Stimulated activated CD8-positive, alpha-beta memory T cell treated with anti-CD3 and anti-CD28 coated beads, Interleukin-12 subunit alpha, Interleukin-12 subunit beta, amount 100 ng/mL, for 24 hours (primary cell): ENCODE measurements around the gene SSMEM1.
A peak's percentile ranks its signal among the peaks of the same experiment; 100 is the strongest.
"Not testable (repeated sequence)": the region's sequence is repeated elsewhere in the genome, so short reads cannot be mapped to it uniquely, and the experiment has no call there.

ENCODE experiments used
- DNase-seq: peaks from one replicate; pipeline ENCODE4 v3.0.0-alpha.2; 2020; ENCODE audit errors: extremely low read depth

The SSMEM1 gene

DNA sequence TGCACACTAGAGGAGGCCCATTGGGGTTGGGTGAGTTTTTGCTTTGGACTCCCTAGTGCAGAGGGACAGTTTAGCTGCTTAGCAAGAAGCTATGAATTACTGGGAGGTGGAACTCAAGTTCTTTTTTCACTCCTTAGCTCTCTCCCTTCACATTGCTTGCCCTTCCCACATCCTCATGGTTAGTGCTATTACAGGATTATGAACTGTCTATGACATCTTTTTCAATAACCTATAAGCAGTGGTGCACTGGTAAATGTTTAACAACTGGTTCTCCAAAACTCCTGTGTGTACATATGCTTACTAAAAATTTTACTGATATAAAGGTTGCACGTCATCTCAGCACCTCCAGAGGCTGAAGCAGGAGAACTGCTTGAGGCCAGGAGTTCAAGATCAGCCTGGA lies 6.2 kb downstream of the SSMEM1 start:
- DNase-seq: no peak

GRCh38 chr7:130216025-130216424 lies 8.4 kb downstream of the SSMEM1 start:
- no peak for DNase-seq

DNA sequence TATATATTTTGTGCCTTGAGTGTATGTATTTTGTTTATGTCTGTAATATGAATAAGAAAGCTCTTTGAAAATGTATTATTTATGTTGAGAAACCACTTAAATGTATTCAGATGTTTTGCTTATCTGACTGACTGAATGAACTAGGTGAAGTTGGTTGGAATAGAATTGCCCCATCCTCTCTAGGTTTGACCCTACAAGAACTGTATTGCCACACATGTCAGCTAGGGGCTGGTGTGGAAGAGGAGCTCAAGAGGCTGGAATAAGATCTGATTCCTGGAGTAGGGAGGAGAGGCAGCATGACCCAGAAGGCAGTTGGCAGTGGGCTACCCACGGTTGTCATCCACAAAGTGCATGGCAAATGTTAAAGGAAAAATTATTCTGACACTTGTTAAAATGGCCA lies 9.1 kb downstream of the SSMEM1 start:
- no peak for DNase-seq

DNA sequence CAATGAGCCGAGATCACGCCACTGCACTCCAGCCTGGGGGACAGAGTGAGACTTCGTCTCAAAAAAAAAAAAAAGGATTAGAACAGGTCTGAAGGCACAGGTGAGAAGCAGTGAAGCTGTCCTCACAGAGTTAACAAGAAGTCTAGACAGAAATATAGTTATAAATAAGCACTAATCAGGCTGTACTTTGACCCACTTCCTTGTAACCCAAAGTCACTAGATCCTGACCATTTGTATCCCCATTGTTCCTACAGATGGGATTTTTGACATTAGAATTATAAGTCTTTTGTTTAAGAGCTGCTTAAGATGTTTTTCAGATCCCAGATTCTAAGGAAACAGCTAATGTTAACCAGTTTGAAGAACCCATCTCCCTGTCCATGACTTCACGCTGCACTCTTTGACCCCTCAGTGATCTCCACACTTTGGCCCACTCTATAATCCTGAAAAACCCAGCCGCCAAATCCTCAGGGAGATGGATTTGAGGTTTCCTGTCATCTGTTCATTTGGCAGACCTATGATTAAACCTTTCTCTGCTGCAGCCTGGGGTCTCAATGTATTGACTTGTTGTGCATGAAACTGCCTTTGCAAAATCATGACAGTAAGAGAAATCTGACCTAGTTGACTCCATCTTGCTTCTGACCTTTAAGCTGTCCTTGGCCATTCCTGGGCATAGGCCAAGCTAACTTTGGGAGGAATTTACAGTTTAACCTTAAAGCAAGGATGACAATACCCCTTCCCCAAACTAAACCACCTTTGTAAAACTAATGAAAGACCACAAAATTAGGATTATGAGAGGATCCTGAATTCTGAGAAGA lies 11.4 kb downstream of the SSMEM1 start:
- no peak for DNase-seq

GRCh38 chr7:130219871-130220270 lies 12.2 kb downstream of the SSMEM1 start:
- no peak for DNase-seq

- DNase-seq: no peak
Observed at GRCh38 chr7:130221746-130222145, 14.1 kb downstream of the SSMEM1 start.

GRCh38 chr7:130223646-130224045 lies 16.0 kb downstream of the SSMEM1 start:
- DNase-seq: no peak

DNA sequence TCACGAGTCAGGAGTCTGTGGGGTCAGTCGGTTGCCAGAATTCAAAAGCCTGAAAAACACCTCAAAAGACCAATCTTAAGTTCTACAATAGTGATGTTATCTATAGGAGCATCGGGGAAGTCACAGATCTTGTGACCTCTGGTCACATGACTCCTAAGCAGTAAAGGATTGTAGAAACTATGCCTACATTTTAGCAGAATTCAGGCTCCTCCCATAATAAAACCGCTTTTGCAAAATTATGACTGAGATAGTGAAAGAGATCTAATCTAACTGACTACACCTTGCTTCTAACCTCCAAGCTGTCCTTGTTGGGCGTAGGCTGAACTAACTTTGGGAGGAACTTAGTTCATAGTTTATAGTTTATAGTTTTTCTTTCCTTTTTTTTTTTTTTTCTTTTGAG lies 16.6 kb downstream of the SSMEM1 start:
- DNase-seq: no peak

- DNase-seq: not testable (repeated sequence)
Observed at GRCh38 chr7:130224923-130225322, 17.3 kb downstream of the SSMEM1 start.

- no peak for DNase-seq
Observed at GRCh38 chr7:130226333-130226732, 18.7 kb downstream of the SSMEM1 start.

GRCh38 chr7:130227883-130228575 lies 20.4 kb downstream of the SSMEM1 start:
- no peak for DNase-seq

DNA sequence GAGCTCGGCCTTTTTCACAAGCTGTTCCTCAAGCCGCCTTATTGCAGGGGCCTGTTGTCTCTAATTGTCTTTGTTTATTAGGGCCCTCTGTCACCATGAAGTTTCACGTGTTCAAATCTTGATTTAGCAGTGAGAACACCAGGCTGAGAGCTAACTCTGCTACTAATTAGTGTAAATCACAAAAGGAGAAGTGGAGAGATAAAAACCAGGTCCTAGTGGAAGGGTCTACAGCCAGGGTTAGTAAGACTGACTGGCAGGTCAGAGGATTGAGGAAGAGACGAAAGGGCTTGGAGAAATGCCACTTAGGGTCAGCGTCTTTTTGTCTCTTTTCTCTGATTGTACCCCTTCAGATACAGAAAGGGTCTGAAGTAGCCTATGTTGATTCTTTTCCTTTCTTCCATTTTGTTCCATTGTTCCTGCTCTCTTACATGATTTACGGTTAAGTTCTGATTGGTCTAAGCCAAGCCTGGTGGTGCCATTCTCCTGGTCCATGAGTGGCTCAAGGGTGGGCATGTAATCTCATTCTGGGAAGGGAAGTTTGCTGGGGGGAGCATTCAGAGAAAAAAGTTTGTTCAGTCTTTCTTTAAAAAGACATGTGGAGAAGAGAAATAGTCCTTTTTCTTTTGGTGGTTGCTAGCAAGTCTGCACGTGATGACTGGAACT lies 21.3 kb downstream of the SSMEM1 start:
- no peak for DNase-seq

GRCh38 chr7:130229981-130230380 lies 22.3 kb downstream of the SSMEM1 start:
- DNase-seq: not testable (repeated sequence)

DNA sequence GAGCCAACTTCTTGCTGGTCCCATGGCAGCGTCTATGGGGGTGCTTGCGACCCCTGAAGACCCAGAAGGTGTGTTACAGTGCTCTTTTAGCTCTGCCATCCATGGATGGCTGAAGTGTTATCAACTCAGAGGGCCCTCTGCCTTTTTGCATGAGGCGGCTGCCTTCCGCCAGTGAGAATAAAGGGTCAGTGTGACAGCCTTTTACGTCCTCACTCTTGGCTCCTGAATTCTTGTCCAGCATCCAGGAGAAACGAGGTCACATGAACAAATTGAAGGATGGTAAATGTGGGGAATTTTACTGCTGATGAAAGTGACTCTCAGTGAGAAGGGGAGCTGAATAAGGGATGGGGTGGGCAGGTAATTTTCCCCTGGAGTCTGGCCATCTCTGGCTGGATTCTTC lies 24.1 kb downstream of the SSMEM1 start:
- DNase-seq: no peak

GRCh38 chr7:130232209-130232608 lies 24.5 kb downstream of the SSMEM1 start:
- no peak for DNase-seq

GRCh38 chr7:130234078-130234477 lies 26.4 kb downstream of the SSMEM1 start:
- no peak for DNase-seq

DNA sequence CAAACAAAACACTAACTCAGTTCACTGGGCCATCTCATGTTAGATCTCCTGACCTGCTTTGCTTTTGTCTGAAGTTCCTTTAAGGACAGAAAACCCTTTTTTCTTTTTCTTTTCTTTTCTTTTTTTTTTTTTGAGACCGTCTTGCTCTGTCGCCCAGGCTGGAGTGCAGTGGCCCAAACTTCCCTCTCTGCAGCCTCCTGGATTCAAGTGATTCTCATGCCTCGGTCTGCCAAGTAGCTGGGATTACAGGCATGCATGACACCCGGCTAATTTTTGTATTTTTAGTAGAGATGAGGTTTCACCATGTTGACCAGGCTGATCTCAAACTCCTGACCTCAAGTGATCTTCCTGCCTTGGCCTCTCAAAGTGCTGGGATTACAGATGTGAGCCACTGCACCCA lies 28.7 kb downstream of the SSMEM1 start:
- not testable (repeated sequence) for DNase-seq

DNA sequence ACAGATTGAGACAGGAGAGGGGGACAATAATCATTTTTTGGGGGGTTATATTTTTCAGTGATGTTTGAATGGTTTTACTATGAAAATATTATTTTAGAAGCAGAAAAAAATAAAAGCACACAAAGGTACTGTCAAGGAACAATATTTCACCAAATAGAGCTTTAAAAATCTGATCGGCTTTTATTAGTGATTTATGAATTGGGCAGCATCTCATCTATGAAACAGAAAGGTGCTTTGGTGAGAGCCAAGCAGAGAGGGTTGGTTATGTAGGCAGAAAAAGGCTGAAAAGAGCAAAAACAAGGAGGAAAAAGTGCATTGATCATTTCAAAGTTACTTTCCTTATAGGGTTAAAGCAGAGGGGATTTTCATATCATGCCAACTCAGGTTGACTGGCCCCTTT lies 32.6 kb downstream of the SSMEM1 start:
- no peak for DNase-seq

- peak; percentile 14 for DNase-seq
Observed at GRCh38 chr7:130242198-130243014, 34.7 kb downstream of the SSMEM1 start.

GRCh38 chr7:130243486-130243885 lies 35.8 kb downstream of the SSMEM1 start:
- DNase-seq: not testable (repeated sequence)

DNA sequence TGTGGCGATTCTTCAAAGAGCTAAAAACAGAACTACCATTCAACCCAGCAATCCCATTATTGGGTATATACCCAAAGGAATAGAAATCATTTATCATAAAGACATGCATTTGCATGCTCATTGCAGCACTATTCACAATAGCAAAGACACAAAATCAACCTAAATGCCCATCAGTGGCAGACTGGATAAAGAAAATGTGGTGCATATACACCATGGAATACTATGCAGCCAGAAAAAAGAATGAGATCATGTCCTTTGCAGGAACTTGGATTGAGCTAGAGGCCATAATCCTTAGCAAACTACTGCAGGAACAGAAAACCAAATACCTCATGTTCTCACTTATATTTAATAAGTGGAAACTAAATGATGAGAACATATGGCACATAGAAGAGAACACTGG lies 38.8 kb downstream of the SSMEM1 start:
- not testable (repeated sequence) for DNase-seq

DNA sequence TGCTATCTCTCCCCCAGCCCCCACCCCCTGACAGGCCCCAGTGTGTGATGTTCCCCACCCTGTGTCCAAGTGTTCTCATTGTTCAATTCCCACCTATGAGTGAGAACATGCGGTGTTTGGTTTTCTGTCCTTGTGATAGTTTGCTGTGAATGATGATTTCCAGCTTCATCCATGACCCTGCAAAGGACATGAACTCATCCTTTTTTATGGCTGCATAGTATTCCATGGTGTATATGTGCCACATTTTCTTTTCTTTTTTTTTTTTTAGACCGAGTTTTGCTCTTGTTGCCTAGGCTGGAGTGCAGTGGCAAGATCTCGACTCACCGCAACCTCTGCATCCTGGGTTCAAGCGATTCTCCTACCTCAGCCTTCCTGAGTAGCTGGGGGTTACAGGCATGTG lies 41.2 kb downstream of the SSMEM1 start:
- DNase-seq: not testable (repeated sequence)
